PC-9 (cell line): ENCODE results near the gene PDE4D. TPM values are rescaled to one million over a fixed set of nuclear protein-coding genes. Genes with fewer than 3 reads are reported as not detected.

Experiments used
- BruUV-seq: library from RNA; stranded (reverse); fragments of 400-500 nt; replicated peaks from 2 replicates; lab custom pipeline; 2021; lab: Mats Ljungman, UMichigan
- CTCF ChIA-PET: fragments of 300-600 bp; sonication (Branson Sonifier 250); formaldehyde crosslinking; loops from one replicate; lab custom pipeline; 2022; ENCODE audit warnings: antibody characterized with exemption; lab: Charles Lee
- POLR2A ChIA-PET: fragments of 300-600 bp; sonication (Branson Sonifier 250); formaldehyde crosslinking; loops from one replicate; lab custom pipeline; 2022; ENCODE audit warnings: antibody characterized with exemption; ENCODE audit not compliant: unreplicated experiment; lab: Charles Lee
- DNase-seq, 2 experiments: peaks; one replicate each; pipeline versions ENCODE4 v3.0.0 to v3.0.0-alpha.2; 2015 to 2022; ENCODE audit warnings: mixed read lengths in 1 of 2
- H2AFZ ChIP-seq: fragments of 200-600 bp; sonication (generic); 2 replicates; pipeline ENCODE4 v1.8.1; 2017; ENCODE audit warnings: antibody characterized with exemption
- H3F3A ChIP-seq: fragments of 200-600 bp; sonication (generic); 2 replicates; pipeline ENCODE4 v1.8.1; 2017; ENCODE audit warnings: antibody characterized with exemption, mild to moderate bottlenecking, low read depth; ENCODE audit not compliant: insufficient read depth
- H3K27ac ChIP-seq: fragments of 200-600 bp; sonication (generic); 2 replicates; pipeline ENCODE4 v1.6.1; 2016; ENCODE audit warnings: mixed run types
- H3K27me3 ChIP-seq: fragments of 200-600 bp; sonication (generic); 2 replicates; pipeline ENCODE4 v1.6.1; 2016; ENCODE audit warnings: low read depth, mixed run types; ENCODE audit not compliant: insufficient read depth
- H3K36me3 ChIP-seq: fragments of 200-600 bp; sonication (generic); 2 replicates; pipeline ENCODE4 v1.6.1; 2016; ENCODE audit warnings: low read depth, mixed run types
- H3K4me1 ChIP-seq: fragments of 200-600 bp; sonication (generic); replicated peaks from 2 replicates; pipeline ENCODE4 v1.6.1; 2016; ENCODE audit warnings: mixed run types; ENCODE audit not compliant: insufficient read depth
- H3K4me2 ChIP-seq: fragments of 200-600 bp; sonication (generic); 2 replicates; pipeline ENCODE4 v1.6.1; 2017; ENCODE audit warnings: mixed run types
- H3K4me3 ChIP-seq: fragments of 200-600 bp; sonication (generic); 2 replicates; pipeline ENCODE4 v1.6.1; 2016; ENCODE audit warnings: mixed run types
- H3K79me2 ChIP-seq: fragments of 200-600 bp; sonication (generic); 2 replicates; pipeline ENCODE4 v1.6.1; 2017; ENCODE audit warnings: low read depth, mixed run types
- H3K9me2 ChIP-seq: fragments of 200-600 bp; sonication (generic); 2 replicates; pipeline ENCODE4 v1.8.1; 2017; ENCODE audit warnings: mild to moderate bottlenecking; ENCODE audit not compliant: insufficient read depth
- H3K9me3 ChIP-seq: fragments of 200-600 bp; sonication (generic); 2 replicates; pipeline ENCODE4 v1.8.1; 2016; ENCODE audit warnings: low read depth; ENCODE audit not compliant: insufficient read depth
- H4K20me1 ChIP-seq: fragments of 200-600 bp; sonication (generic); 2 replicates; pipeline ENCODE4 v1.8.1; 2017; ENCODE audit not compliant: insufficient read depth
- EZH2 ChIP-seq: fragments of 200-600 bp; sonication (generic); IDR thresholded peaks from 2 replicates; pipeline ENCODE4 v1.8.0; 2017; ENCODE audit warnings: antibody characterized with exemption, low read depth
- intact Hi-C: fragments of 100-400 bp; cut with micrococcal nuclease; formaldehyde crosslinking; loops from one replicate; pipeline ENCODE4 v1.10.0; 2022; ENCODE audit not compliant: unreplicated experiment
- total RNA-seq: library from RNA; stranded (reverse); gene quantifications from 2 replicates; pipeline ENCODE4 v1.2.3, GENCODE V29; 2021
- TF ChIP-seq, protein P1 (sequence below): fragments of 200-600 bp; sonication (generic); conservative IDR thresholded peaks from 2 replicates; pipeline ENCODE4 v1.6.1; 2017; ENCODE audit warnings: mixed run types, antibody characterized with exemption, mild to moderate bottlenecking, moderate library complexity

The PDE4D gene
- total RNA-seq, 1 experiment from 2014 or later: 9.8 TPM

DNA sequence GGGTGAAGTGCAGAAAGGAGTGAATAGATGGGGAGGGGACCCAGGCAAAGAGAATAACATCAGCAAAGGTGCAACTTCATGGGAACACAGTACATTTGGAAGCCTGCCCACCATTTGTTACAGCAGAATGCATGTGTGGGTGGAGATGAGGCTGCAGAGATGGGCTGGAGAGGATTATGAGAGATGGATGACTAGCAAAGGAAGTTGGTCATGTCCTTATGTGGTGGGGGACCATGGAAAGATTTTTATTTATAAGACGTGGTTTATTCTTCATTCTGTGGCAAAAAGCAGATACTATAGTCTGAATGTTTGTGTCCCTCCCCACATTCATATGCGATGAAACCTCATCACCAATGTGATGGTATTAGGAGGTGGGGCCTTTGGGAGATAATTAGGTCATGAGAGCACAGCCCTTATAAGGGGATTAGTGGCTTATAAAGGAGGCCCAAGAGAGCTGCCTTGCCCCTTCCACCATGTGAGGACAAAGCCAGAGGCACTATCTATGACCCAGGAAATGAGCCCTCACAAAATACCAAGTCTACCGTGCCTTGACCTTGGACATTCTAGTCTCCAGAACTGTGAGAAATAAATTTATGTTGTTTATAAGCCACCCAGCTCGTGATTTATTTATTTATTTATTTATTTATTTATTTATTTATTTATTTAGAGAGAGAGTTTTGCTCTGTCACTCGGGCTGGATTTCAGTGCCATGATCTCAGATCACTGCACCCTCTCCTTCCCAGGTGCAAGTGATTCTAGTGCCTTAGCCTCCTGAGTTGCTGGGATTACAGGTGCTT lies 827.0 kb downstream of the PDE4D start:
- H3K4me1 ChIP-seq: peaks cover 29% of the 10 kb centered on the region
- H3F3A ChIP-seq: 0 out of 2 replicates have a peak, but pooled peaks cover 12% of the 10 kb centered on the region
- no peak overlapping the region for H3K4me2 ChIP-seq
- 0 out of 2 replicates have a peak, but pooled peaks cover 3% of the 10 kb centered on the region for H4K20me1 ChIP-seq
- DNase-seq: no peak
- no peak overlapping the region for H3K4me3 ChIP-seq
- no peaks in the 10 kb centered on the region for H3K79me2 ChIP-seq
- intact Hi-C loops: no loop called here
- no peaks in the 10 kb centered on the region for H3K9me3 ChIP-seq
- TF ChIP-seq, protein P1, sequence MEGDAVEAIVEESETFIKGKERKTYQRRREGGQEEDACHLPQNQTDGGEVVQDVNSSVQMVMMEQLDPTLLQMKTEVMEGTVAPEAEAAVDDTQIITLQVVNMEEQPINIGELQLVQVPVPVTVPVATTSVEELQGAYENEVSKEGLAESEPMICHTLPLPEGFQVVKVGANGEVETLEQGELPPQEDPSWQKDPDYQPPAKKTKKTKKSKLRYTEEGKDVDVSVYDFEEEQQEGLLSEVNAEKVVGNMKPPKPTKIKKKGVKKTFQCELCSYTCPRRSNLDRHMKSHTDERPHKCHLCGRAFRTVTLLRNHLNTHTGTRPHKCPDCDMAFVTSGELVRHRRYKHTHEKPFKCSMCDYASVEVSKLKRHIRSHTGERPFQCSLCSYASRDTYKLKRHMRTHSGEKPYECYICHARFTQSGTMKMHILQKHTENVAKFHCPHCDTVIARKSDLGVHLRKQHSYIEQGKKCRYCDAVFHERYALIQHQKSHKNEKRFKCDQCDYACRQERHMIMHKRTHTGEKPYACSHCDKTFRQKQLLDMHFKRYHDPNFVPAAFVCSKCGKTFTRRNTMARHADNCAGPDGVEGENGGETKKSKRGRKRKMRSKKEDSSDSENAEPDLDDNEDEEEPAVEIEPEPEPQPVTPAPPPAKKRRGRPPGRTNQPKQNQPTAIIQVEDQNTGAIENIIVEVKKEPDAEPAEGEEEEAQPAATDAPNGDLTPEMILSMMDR: no peak
- no peak for TF ChIP-seq EZH2
- no peak overlapping the region for H3K27ac ChIP-seq
- H3K27me3 ChIP-seq: no peaks in the 10 kb centered on the region
- H3K36me3 ChIP-seq: no peaks in the 10 kb centered on the region
- H2AFZ ChIP-seq: no peak overlapping the region
- no TSS peak for BruUV-seq
- ChIA-PET CTCF (no interaction called here), POLR2A (no interaction called here)
- H3K9me2 ChIP-seq: no peaks in the 10 kb centered on the region

DNA sequence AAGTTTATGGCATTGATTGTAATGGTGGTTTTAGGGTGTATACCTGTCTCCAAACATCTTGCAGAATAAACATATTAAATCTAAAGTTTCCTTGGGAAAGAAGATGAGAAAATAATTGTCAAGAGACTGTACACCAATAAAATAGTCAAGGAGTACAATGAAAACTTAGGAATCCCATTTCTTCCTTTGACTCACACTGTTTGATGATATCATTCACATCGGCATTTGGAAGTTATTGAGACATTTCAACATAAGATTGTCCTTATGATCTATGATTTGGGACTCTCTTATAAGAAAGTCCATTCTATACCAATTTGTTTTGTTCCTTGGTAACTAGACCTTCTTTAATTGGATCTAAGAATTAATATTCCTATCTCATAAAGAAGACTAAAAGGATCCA lies 828.0 kb downstream of the PDE4D start:
- Histone ChIP-seq H3K27me3 (no peaks in the 10 kb centered on the region), H3K4me2 (no peak overlapping the region), H3K4me1 (peaks cover 39% of the 10 kb centered on the region), H3K9me3 (no peaks in the 10 kb centered on the region), H3K4me3 (no peak overlapping the region), H3F3A (0 out of 2 replicates have a peak, but pooled peaks cover 12% of the 10 kb centered on the region), H3K79me2 (no peaks in the 10 kb centered on the region), H3K9me2 (no peaks in the 10 kb centered on the region), H2AFZ (no peak overlapping the region), H4K20me1 (0 out of 2 replicates have a peak, but pooled peaks cover 3% of the 10 kb centered on the region), H3K27ac (no peak overlapping the region), H3K36me3 (no peaks in the 10 kb centered on the region)
- no TSS peak for BruUV-seq
- CTCF ChIA-PET: no interaction called here
- intact Hi-C loops: no loop called here
- no peak for DNase-seq
- POLR2A ChIA-PET: no interaction called here
- TF ChIP-seq EZH2: no peak
- TF ChIP-seq, protein P1: no peak

DNA sequence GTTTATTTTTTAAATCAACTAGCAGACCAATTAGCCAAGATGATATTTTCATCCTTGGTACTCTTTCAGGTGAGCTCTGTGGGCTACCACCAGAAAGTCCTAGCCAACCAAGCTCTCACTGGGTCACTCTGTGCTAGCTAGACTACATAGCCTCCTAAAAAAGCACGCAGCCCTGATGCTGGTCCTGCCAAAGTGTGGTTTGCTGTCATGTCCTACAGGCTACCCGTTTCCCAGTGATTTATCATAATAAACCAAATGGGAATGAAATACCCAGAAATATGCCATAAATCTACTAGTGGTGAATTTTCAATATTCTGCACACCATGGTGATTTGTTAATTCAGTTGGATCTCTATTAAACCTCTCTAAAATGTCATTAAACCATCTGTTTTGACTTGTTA lies 829.2 kb downstream of the PDE4D start:
- DNase-seq: no peak
- no TSS peak for BruUV-seq
- Histone ChIP-seq H3K4me1 (peaks cover 40% of the 10 kb centered on the region), H3K27ac (no peak overlapping the region), H4K20me1 (0 out of 2 replicates have a peak, but pooled peaks cover 3% of the 10 kb centered on the region), H3K9me2 (no peaks in the 10 kb centered on the region), H3K4me3 (no peak overlapping the region), H2AFZ (no peak overlapping the region), H3K36me3 (no peaks in the 10 kb centered on the region), H3K9me3 (no peaks in the 10 kb centered on the region), H3K4me2 (no peak overlapping the region), H3K79me2 (no peaks in the 10 kb centered on the region), H3F3A (0 out of 2 replicates have a peak, but pooled peaks cover 12% of the 10 kb centered on the region), H3K27me3 (no peaks in the 10 kb centered on the region)
- intact Hi-C loops: no loop called here
- CTCF ChIA-PET: no interaction called here
- POLR2A ChIA-PET: no interaction called here
- TF ChIP-seq, protein P1: no peak
